ENCODE results near the gene TDRD6.

DNA sequence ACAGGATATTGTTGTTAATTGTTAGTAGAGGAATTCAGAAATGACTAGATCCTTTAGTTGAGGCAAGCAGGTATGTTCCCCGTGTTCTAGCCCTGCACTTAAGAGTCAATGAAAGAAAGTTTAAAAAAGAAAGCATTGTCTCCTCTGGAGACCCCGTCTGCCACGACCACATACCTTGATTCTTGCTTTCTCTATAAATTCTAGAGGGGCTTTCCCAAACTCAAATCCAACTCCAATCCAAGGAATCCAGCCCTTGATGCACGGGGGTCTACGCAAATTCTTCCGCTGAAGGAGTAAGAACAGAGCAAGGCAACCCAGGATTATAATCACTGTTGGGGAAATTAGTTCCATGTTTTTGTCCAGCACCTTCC lies 35.5 kb upstream of the TDRD6 start:
- TF ChIP-seq, protein P1, sequence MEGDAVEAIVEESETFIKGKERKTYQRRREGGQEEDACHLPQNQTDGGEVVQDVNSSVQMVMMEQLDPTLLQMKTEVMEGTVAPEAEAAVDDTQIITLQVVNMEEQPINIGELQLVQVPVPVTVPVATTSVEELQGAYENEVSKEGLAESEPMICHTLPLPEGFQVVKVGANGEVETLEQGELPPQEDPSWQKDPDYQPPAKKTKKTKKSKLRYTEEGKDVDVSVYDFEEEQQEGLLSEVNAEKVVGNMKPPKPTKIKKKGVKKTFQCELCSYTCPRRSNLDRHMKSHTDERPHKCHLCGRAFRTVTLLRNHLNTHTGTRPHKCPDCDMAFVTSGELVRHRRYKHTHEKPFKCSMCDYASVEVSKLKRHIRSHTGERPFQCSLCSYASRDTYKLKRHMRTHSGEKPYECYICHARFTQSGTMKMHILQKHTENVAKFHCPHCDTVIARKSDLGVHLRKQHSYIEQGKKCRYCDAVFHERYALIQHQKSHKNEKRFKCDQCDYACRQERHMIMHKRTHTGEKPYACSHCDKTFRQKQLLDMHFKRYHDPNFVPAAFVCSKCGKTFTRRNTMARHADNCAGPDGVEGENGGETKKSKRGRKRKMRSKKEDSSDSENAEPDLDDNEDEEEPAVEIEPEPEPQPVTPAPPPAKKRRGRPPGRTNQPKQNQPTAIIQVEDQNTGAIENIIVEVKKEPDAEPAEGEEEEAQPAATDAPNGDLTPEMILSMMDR (IDR thresholded peaks at IDR 0.05; ENCODE audit: insufficient read depth, low read depth, low read length), result no peak
- no peak for TF ChIP-seq EZH2 (IDR thresholded peaks at IDR 0.05; ENCODE audit: insufficient read depth, low read length)
